HG02938 (cell line): Measurements from ENCODE around the gene KLHDC10.
A peak's percentile ranks its signal among the peaks of the same experiment; 100 is the strongest.
"Not testable (repeated sequence)": the region's sequence is repeated elsewhere in the genome, so short reads cannot be mapped to it uniquely, and the experiment has no call there.

Source experiments
- ATAC-seq: cut with Tn5 transposase; IDR thresholded peaks from one replicate; pipeline ENCODE4 v1.9.1; 2021; ENCODE audit warnings: mild to moderate bottlenecking, moderate library complexity; ENCODE audit not compliant: unreplicated experiment

KLHDC10 gene

GRCh38 chr7:130069978-130070860 lies at the start of gene KLHDC10:
KLHDC10 (plus strand) TSS chr7:130070534; CDS start chr7:130070644, 110 bp downstream.
- peak; percentile 95 for ATAC-seq

- no peak for ATAC-seq
Observed at GRCh38 chr7:130021105-130021834, 49.1 kb upstream of the KLHDC10 start.

DNA sequence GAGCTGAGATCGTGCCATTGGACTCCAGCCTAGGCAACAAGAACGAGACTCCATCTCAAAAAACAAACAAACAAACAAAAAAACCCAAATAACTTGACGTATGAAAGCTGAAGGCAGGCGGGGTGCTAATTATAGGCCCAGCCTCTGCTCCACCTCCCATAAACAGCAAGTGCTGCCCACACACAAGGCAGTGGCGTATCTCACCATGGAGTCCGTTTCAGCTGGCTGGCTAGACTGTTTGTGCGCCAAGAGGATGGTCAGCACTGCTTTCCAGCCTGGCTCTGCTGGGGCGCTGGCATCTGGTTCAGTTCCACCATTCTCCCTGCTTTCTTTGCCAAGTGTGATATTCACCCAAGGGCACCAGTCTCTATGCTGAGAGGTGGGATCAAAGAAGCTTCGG lies 48.2 kb upstream of the KLHDC10 start:
- no peak for ATAC-seq

DNA sequence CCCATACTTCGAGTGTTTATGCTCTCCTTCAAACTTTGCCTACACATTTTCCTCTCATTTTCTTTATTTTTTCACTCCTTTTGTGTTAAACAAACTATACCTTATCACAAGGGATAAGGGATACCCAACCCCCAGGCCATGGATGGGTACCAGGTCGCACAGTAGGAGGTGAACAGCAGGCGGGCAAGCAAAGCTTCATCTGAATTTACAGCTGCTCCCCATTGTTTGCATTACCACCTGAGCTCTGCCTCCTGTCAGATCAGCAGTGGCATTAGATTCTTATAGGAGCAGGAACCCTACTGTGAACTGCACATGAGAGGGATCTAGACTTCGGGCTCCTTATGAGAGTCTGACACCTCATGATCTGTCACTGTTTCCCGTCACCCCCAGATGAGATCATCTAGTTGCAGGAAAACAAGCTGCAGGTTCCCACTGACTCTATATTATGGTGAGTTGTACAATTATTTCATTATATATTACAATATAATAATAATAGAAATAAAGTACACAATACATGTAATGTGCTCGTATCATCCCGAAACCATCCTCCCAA lies 47.6 kb upstream of the KLHDC10 start:
- ATAC-seq, result no peak

DNA sequence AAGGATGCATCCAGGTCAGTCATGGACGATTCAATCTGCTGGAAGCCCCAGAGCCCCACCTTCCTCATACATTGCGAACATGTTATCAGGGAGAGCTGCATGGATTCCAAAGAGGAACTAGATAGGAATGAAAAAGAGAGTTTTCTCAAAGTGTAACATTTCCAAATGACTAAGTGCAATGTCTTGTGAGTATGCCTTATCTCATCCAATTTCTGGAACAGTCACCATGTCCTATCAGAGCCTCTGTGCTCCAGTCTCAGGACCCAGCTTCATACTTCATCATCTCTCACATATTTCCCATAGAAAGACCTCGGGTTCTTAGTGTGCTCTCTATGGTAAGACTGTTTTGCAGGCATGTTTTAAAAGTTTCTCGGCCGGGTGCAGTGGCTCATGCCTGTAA lies 45.9 kb upstream of the KLHDC10 start:
- ATAC-seq, result no peak

DNA sequence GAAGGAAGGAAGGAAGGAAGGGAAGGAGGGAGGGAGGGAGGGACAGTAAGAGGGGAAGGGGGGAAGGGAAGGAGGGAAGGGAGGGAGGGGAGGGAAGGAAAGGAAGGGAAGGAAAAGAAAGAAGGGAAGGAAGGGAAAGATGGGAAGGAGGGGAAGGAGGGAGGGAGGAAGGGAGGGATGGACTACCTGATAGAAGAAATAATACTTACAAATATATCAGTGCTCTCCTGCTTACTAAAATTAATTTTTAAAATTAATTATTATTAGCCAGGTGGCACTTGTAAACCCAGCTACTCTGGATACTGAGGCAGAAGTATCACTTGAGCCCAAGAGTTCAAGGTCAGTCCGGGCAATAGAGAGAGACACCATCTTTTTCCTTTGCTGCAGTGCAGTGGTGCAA lies 37.6 kb upstream of the KLHDC10 start:
- ATAC-seq, result no peak

GRCh38 chr7:130037703-130038102 lies 32.6 kb upstream of the KLHDC10 start:
- no peak for ATAC-seq

- no peak for ATAC-seq
Observed at GRCh38 chr7:130040576-130040975, 29.8 kb upstream of the KLHDC10 start.

GRCh38 chr7:130047831-130048230 lies 22.5 kb upstream of the KLHDC10 start:
- no peak for ATAC-seq

DNA sequence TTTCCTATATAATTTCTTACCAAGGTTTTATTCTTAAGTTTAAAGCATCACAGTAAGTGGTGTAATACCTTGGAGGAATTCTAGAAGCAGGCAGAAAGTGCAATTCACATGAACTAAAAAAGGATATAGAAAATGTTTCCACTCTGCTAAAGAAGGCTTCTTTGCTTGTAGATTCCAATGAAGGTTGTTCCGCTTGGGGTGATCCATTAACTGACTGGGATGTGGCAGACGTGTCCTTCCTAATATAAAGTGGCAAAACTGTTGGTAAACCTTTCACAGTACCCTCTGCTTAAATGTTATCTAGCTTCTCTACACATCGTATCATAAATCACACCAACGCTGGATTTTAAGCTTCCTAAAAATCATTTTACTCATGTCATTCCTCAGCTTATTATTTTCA lies 21.4 kb upstream of the KLHDC10 start:
- ATAC-seq, result no peak

- ATAC-seq, result not testable (repeated sequence)
Observed at GRCh38 chr7:130052250-130052649, 18.1 kb upstream of the KLHDC10 start.

GRCh38 chr7:130055198-130055597 lies 15.1 kb upstream of the KLHDC10 start:
- not testable (repeated sequence) for ATAC-seq

- ATAC-seq, result no peak
Observed at GRCh38 chr7:130062246-130062645, 8.1 kb upstream of the KLHDC10 start.

DNA sequence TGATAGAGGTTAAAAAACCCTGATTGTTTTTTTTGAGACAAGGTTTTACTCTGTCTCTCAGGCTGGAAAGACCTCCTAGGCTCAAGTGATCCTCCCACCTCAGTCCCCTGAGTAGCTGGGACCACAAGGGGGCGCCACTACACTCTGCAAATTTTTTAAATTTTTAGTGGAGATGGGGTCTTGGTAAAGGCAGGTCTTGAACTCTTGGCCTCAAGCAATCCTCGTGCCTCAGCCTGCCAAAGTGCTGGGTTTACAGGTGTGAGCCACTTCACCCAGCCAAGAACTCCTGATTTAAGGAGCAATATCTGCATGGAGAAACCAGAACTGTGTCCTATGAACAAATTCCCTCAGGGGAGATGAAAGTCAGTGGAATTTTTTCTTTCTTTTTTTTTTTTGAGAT lies 7.3 kb upstream of the KLHDC10 start:
- no peak for ATAC-seq

- ATAC-seq, result not testable (repeated sequence)
Observed at GRCh38 chr7:130064580-130064926, 5.8 kb upstream of the KLHDC10 start.

DNA sequence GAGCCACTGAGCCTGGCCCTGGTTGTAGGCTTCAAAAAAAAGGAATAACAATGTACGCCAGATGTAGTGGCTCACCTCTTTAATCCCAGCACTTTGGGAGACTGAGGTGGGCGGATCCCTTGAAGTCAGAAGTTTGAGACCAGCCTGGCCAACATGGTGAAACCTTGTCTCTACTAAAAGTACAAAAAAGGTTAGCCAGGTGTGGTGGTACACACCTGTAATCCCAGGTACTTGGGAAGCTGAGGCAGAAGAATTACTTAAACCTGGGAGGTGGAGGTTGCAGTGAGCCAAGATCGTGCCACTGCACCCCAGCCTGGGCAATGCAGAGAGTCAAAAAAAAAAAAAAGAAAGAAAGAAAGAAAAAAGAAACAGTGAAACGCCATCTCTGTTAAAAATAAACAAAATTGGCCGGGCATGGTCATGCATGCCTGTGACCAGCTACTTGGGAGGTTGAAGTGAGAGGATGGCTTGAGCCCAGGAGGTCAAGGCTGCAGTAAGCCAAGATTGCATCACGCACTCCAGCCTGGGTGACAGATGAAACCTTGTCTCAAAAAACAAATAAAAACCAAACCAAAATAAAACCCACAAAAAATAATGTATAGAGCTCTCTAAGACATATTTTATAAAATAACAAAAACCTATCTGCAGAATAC lies 4.7 kb upstream of the KLHDC10 start:
- no peak for ATAC-seq

DNA sequence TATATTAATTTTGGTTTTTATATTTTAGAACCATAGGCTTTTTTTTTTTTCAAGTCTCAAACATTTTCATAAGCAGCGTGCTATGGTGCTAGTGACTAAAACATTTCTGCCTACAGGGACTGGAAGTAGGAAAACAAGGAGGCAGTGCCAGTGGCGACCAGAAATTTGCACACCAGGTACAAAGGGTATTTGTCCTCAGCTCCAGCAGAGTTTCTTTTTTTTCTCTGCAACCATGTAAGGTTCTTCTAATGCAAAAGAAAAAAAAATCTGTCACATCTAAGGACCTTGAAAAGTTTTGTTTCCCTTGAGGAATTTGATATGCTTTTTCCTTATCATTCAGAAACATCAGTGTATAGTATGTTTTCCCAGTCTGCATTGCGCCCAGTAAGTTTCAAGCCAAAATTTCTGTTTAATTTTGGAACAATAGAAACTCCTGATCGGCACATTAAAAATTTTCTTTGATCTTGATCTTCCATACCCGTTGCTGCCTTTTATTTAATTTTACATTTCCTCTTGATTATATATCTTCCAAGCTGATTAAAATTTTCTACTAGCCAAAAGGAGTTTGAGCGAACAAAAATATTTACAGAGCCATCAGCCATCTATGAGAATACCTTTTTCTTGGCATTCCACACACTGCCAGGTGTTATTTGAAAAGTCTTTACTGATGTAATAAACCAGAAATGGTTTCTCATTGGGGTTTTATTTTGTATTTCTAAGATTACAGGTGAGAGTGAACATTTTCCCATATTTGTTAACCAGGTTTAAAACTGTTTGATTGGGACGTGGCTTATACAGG lies 956 bp upstream of the KLHDC10 start:
- no peak for ATAC-seq

DNA sequence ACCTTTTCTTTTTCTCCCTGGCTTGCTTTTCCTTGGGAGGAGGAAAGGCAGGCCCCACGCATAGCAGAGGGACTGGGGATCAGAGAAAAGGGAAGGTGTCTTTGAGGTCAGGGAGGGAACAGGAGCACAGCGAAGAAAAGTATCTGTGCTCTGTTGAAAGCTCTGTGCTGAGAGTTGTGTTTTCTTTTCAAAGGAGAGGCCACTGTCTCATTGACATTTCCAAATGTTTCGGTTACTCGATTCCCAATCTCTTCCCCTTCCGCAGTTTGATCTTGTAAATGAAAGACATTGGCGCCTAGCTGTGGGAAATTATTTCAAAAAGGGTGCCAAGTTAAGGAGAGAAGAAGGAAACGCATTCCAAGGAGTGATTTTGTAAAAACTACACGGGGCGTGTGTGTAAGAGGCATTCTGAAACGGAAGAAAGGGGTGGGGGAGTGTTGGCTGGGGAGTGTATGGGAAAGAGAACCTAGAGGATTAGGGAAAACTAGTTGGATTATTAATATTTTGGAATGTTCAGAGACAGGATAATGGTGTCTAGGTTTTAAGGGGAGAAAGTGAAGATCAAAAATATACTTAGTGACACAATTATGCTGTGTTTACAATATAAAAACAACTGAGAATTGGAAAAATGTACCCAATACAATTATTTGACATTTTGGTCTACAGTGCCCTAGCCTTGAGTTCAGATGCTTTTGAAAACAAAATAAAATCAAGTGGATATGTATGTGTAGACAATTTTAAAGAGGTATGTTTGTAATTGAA lies 708 bp downstream of the KLHDC10 start:
- ATAC-seq, result peak; percentile 3

DNA sequence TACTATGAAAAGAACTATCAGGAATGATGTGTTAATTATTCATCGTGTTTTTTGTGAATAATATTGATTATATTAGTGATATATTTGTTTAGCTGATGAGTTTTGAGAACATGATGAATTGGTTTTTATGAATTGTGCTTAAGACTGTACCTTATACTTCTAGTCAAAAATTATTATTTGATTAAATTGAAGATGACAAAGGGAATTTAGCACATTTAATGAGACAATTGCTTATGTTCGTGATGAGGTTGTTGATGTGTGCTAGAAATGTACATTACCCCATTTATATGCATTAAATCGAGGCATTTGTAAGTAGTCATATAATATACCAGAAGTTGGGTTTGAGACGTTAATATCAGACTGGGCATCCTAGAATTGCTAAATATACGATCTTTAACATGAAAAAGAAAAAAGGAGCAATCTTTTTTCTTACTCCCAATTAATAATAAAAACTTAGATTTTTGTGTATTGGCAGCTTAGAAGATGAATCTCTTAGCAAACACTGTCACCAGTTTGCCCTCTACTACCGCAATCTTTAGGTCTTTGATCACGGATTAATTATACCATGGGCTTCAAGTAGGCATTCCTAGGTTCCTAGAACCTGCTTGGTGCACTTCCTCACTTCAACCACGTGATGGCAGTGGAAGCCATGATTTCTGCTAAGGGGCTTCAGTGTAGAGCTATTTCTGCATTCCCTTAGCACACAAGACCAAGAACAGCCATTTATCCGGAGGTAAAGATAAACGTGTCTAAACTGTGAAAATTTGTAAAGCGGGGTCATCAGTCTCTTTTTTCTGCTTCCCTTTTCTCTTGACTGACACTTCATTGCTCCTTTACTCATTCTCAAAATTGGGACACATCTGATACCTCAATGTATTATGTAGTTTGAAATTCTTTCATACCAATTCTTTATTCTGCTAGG lies 1.6 kb downstream of the KLHDC10 start:
- no peak for ATAC-seq
